Duodenal mucosa (tissue), 2 donors: ENCODE results near the gene TMEM132C.

Experiments
- H3K27ac ChIP-seq: one replicate; pipeline ENCODE4 v1.7.0; 2013; ENCODE audit warnings: low read depth, low read length
- H3K27me3 ChIP-seq, 2 donors: one replicate each; pipeline ENCODE4 v1.7.0; 2013; ENCODE audit warnings: low read length in 2 of 2, control low read depth in 1 of 2; ENCODE audit not compliant: insufficient read depth in 2 of 2, control insufficient read depth in 1 of 2
- H3K36me3 ChIP-seq, 2 donors: one replicate each; pipeline ENCODE4 v1.7.0; 2013; ENCODE audit warnings: low read length in 2 of 2, control low read depth in 1 of 2; ENCODE audit not compliant: insufficient read depth in 2 of 2, control insufficient read depth in 1 of 2
- H3K4me1 ChIP-seq, 2 donors: one replicate each; pipeline ENCODE4 v1.7.0; 2013; ENCODE audit warnings: low read length in 2 of 2, control low read depth in 1 of 2; ENCODE audit not compliant: insufficient read depth in 2 of 2, control insufficient read depth in 1 of 2
- H3K4me3 ChIP-seq, 2 donors: one replicate each; pipeline ENCODE4 v1.7.0; 2013; ENCODE audit warnings: low read length in 2 of 2, low read depth in 1 of 2
- H3K9ac ChIP-seq, 2 donors: one replicate each; pipeline ENCODE4 v1.7.0; 2013; ENCODE audit warnings: low read length in 2 of 2, low read depth in 1 of 2
- H3K9me3 ChIP-seq, 2 donors: one replicate each; pipeline ENCODE4 v1.7.0; 2013; ENCODE audit warnings: low read length in 2 of 2, control low read depth in 1 of 2; ENCODE audit not compliant: control insufficient read depth in 1 of 2

The TMEM132C gene

DNA sequence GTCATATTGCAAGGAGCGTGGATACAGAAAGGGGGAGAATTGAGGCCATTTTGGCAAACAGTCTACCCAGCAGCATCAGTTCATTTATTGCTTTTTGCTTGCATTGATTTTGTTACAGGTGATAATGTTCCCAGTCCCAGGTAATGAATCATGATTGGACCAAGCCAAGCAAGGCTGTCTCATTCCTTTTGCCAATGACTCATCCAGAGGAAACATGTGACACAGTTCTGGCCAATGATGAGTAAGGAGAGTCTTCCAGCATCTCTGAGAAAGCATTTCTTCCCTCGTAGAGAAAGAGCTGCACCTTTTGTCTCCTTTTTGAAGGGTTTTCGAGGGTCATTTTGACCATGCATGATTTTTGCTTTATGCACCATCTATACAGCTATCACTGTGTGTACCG lies 488.6 kb downstream of the TMEM132C start:
- H3K4me1 ChIP-seq = no peaks in the 10 kb centered on the region
- H3K27ac ChIP-seq = no peak overlapping the region
- peaks cover 0 to 6% of the 10 kb centered on the region in 2 donors for H3K27me3 ChIP-seq
- H3K4me3 ChIP-seq = no peak overlapping the region
- H3K36me3 ChIP-seq = no peaks in the 10 kb centered on the region
- H3K9me3 ChIP-seq = no peaks in the 10 kb centered on the region
- H3K9ac ChIP-seq = no peak overlapping the region
